Smooth muscle cell of trachea (primary cell): ENCODE results near the gene SNUPN. TPM values are rescaled to one million over a fixed set of nuclear protein-coding genes. Genes with fewer than 3 reads are reported as not detected.

Source experiments
- total RNA-seq: library from RNA; depleted of rRNA; stranded (reverse); fragments of >200 nt; gene quantifications from 2 replicates; pipeline ENCODE4 v1.2.1, GENCODE V29; 2014

The SNUPN gene
- 32.9 and 34.8 TPM in 2 replicates for total RNA-seq

DNA sequence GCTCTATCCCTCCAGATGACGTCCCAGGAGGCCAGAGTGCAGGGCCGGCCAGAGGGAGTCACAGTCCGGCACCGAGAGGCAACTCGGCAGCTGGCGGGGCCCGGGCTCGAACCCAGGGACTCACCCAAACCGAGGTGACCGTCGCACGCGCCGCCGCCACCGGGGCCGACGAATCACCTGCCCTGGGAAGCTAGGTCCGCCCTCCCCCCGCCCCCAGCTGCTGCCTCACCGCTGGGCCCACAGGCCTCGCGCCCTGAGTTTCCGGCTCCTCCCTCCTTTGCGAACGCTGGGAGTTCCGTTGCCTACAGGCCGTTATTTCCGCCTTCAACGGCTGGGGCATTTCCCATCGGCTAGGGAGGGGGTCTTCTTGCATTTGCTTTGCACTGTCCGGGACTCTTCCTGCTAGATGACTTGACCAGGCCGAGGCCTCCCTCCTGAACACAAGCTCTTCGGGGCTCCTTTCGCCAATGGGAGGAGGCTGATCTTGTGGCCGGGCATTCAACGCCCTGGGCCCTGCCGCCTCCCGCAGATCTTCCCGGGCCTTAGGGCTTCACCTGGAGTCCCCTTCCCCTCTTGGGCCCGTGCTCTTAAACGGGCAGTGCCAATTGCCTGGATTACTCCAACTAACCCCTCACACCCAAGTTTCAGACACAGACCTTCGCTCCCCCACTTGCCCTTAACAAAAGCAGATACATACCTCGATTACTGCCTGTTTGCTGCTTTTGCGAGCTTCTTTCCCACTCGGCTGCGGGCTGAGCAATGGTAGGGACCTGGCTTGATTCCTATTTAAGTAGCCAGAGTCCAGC lies at the start of gene SNUPN:
Gene SNUPN, minus strand, starts transcription at position 184 of the 806 bp plus-strand sequence. CDS start 4,674 bp downstream, outside the sequence.

GRCh38 chr15:75647370-75648155 lies 22.0 kb upstream of the SNUPN start, which contains the start of gene SNX33:
Gene SNX33, plus strand, starts transcription at chr15:75647912. Its CDS starts 1,191 bp downstream, at chr15:75649103.

GRCh38 chr15:75639709-75640482 lies 14.4 kb upstream of the SNUPN start, which contains the start of gene IMP3:
Gene IMP3, minus strand, starts transcription at chr15:75640224. Its CDS starts 56 bp downstream, at chr15:75640168.

GRCh38 chr15:75578948-75579920 lies 46.3 kb downstream of the SNUPN start, which contains the start of gene PTPN9:
Gene PTPN9, minus strand, starts transcription at chr15:75579315. Its CDS starts 539 bp downstream, at chr15:75578776.

Other genes with a start within 250 kb of the SNUPN start
- 24.6 and 37.5 TPM in 2 replicates for gene SIN3A, start 174.0 kb downstream of the SNUPN start, total RNA-seq
- 22.4 and 24.0 TPM in 2 replicates for gene PTPN9, start 46.4 kb downstream of the SNUPN start, total RNA-seq
- gene IMP3, start 14.5 kb upstream of the SNUPN start, total RNA-seq, result 74.8 and 75.0 TPM in 2 replicates
- 21.4 and 37.2 TPM in 2 replicates for gene SNX33, start 22.2 kb upstream of the SNUPN start, total RNA-seq
- 130 and 133 TPM in 2 replicates for gene CSPG4, start 87.1 kb upstream of the SNUPN start, total RNA-seq
- gene UBE2Q2, start 217.7 kb upstream of the SNUPN start, total RNA-seq, result 68.1 and 73.1 TPM in 2 replicates